Measurements from ENCODE around the gene RGS5. TPM values are rescaled to one million over a fixed set of nuclear protein-coding genes. Genes with fewer than 3 reads are reported as not detected.

RGS5 gene
- total and polyA plus RNA-seq, 12 donors: 83.9 to 393 (median 176) TPM

- Histone ChIP-seq H3K9me3 (no peaks in the 10 kb centered on the region), H3K27ac (no peak overlapping the region), H3K4me3 (no peak overlapping the region), H3K4me1 (no peaks in the 10 kb centered on the region), H3K36me3 (no peaks in the 10 kb centered on the region), H3K27me3 (no peaks in the 10 kb centered on the region)
- 62 to 67% methylated on average over 4 of the region's 4 CpGs for WGBS, 2 donors
- no peak for TF ChIP-seq CTCF (IDR thresholded peaks at IDR 0.05)
- ATAC-seq (no peak), DNase-seq (no peak)
- intact Hi-C loops (cut with DNase I): no loop called here
These were observed 108.5 kb downstream of the RGS5 start for GRCh38 chr1:163094182-163094581.

- TF ChIP-seq CTCF (IDR thresholded peaks at IDR 0.05): no peak
- 90% methylated on average over 9 of the region's 9 CpGs for WGBS, 2 donors
- intact Hi-C loops (cut with DNase I): no loop called here
These were observed 109.1 kb downstream of the RGS5 start for GRCh38 chr1:163093579-163093978.

GRCh38 chr1:163093169-163093568 is 109.5 kb downstream of the RGS5 start:
- no peak for DNase-seq
- Histone ChIP-seq H3K36me3 (no peaks in the 10 kb centered on the region), H3K4me3 (no peak overlapping the region), H3K9me3 (no peaks in the 10 kb centered on the region), H3K27ac (no peak overlapping the region), H3K27me3 (no peaks in the 10 kb centered on the region), H3K4me1 (no peaks in the 10 kb centered on the region)
- TF ChIP-seq CTCF (IDR thresholded peaks at IDR 0.05): no peak
- intact Hi-C loops (cut with DNase I): no loop called here
- WGBS, 2 donors: 64 to 74% methylated on average over 4 of the region's 4 CpGs
- ATAC-seq: no peak

More at GRCh38 chr1:163093579-163093978, 109.1 kb downstream of the RGS5 start:
- ATAC-seq: no peak
- Histone ChIP-seq H3K4me1 (no peaks in the 10 kb centered on the region), H3K36me3 (no peaks in the 10 kb centered on the region), H3K9me3 (no peaks in the 10 kb centered on the region), H3K27me3 (no peaks in the 10 kb centered on the region), H3K27ac (no peak overlapping the region), H3K4me3 (no peak overlapping the region)
- no peak for DNase-seq

Other genes starting within 250 kb of the RGS5 start
- 1 to 10 TPM in 8 of 10 donors, under 1 TPM in 2; 0.72 to 7.6 (median 2.0) TPM for gene RGS4, start 133.6 kb downstream of the RGS5 start, total RNA-seq
- 1 to 10 TPM in 1 of 2 donors, under 1 TPM in 1; 0.80 to 1.2 TPM for gene RGS4, start 133.6 kb downstream of the RGS5 start, polyA plus RNA-seq
- gene NUF2, start 119.0 kb upstream of the RGS5 start, total RNA-seq: 1 to 10 TPM in 1 of 10 donors, under 1 TPM in 4, not detected in 5; 0.15 to 2.5 (median 0.70) TPM
- under 1 TPM; 0.25 to 0.37 TPM for gene NUF2, start 119.0 kb upstream of the RGS5 start, polyA plus RNA-seq

Measured in heart right ventricle (tissue), 16 donors.